ENCODE data around the gene SPRED2. TPM values are rescaled to one million over a fixed set of nuclear protein-coding genes. Genes with fewer than 3 reads are reported as not detected.

The SPRED2 gene
- polyA plus RNA-seq, 4 donors, result 35.8 to 57.5 (median 40.7) TPM

GRCh38 chr2:65292461-65293011 is 139.9 kb downstream of the SPRED2 start:
- DNase-seq (ENCODE audit: low read depth in 4 of 4, low spot score in 3 of 4), result no peak

- DNase-seq (ENCODE audit: low read depth in 4 of 4, low spot score in 3 of 4), result no peak
Measured at GRCh38 chr2:65292106-65292400, 140.3 kb downstream of the SPRED2 start.

- DNase-seq (ENCODE audit: low read depth in 4 of 4, low spot score in 3 of 4), result no peak
Measured at GRCh38 chr2:65291216-65292105, 140.9 kb downstream of the SPRED2 start.

GRCh38 chr2:65287364-65287763 is 145.0 kb downstream of the SPRED2 start:
- no peak for DNase-seq (ENCODE audit: low read depth in 4 of 4, low spot score in 3 of 4)

DNA sequence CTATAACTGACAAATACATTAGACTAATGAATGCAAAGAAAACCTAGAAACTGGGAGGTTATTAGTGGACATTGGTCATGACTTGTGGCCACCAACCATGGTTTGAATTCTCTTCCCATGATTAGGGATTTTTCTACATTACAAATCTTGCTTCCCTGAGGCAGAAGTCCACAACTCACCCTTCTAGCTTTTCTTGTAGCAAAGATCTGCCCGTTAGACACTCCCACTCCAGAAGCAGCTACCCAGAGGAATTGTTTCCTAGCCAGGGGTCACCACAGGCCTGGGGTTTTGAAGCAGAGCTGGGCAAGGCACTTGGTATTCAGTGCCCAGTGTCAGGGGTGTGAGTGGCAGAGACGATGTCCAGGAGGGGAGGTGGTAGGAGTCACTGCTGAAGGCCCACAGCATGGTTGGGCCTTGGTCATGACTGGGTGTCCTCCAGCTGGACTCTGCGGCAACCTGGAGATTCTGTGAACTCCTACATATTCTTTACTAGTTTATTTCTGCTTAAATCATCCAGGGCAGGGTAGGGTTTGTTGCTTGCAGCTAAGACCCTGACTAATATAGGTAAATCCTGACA is 149.8 kb downstream of the SPRED2 start:
- no peak for DNase-seq (ENCODE audit: low read depth in 4 of 4, low spot score in 3 of 4)

DNA sequence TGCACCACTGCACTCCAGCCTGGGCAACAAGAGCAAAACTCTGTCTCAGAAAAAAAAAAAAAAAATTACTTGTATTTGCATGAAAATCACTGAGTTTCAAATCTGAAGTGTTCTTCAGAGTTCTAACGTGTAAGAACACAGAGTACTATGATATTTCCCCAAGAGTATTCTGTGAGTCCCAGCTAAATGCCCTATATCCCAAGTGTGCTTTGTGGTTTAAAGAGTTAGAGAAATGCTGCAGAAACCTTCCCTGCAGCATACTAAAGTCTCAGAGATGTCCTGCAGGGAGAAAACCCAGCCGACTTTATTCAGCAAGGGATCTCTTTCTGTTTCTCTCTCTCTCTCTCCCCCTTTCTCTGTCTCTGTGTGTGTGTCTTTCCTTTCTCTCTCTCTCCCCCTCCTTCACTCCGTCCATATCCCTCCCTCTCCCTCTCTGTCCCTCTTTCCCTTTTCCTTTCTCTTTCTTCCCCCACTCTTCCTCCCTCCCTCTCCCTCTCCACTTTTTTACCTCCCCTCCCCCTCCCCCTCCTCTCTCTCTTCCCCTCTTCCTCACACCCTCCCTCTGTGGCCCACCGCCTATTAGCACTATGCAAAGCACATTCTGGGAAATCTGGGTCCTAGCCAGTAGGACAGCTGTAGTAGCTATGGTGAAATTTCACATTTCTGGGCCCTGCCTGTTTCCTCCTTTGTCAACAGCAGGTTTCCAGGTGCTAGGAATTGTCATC is 150.6 kb downstream of the SPRED2 start:
- peak in 1 of 4 donors; percentile 40 for DNase-seq (ENCODE audit: low read depth in 4 of 4, low spot score in 3 of 4)

- no peak for DNase-seq (ENCODE audit: low read depth in 4 of 4, low spot score in 3 of 4)
Measured at GRCh38 chr2:65279756-65280155, 152.6 kb downstream of the SPRED2 start.

DNA sequence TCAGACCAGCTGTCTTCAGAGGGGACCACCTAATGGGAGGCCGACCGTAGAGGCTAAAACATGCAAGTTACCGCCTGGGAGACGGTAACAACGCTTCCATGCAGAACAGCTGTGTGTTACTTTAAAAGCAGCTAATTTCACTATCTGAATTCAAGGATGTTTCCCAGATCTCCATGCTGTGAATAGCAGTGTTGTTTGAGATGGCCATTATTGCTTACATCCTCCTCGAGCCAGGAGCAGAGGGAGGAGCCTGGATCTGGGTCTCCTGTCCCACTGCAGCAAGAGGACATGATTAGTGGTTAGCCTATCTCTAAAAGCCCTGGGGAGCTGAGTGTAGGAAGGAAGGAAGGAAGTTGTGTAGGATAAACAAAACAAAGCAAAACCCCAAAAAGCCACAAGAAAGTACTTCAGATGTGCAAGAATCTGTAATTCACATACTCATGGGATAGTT is 153.8 kb downstream of the SPRED2 start:
- no peak for DNase-seq (ENCODE audit: low read depth in 4 of 4, low spot score in 3 of 4)

GRCh38 chr2:65277791-65278483 is 154.5 kb downstream of the SPRED2 start:
- no peak for DNase-seq (ENCODE audit: low read depth in 4 of 4, low spot score in 3 of 4)

- DNase-seq (ENCODE audit: low read depth in 4 of 4, low spot score in 3 of 4), result no peak
Measured at GRCh38 chr2:65277118-65277517, 155.3 kb downstream of the SPRED2 start.

- no peak for DNase-seq (ENCODE audit: low read depth in 4 of 4, low spot score in 3 of 4)
Measured at GRCh38 chr2:65276609-65277008, 155.8 kb downstream of the SPRED2 start.

GRCh38 chr2:65275141-65275915 is 157.1 kb downstream of the SPRED2 start:
- peak in 1 of 4 donors; percentile 44 for DNase-seq (ENCODE audit: low read depth in 4 of 4, low spot score in 3 of 4)

GRCh38 chr2:65273344-65273743 is 159.1 kb downstream of the SPRED2 start:
- no peak for DNase-seq (ENCODE audit: low read depth in 4 of 4, low spot score in 3 of 4)

GRCh38 chr2:65268957-65269356 is 163.4 kb downstream of the SPRED2 start:
- DNase-seq (ENCODE audit: low read depth in 4 of 4, low spot score in 3 of 4), result no peak

GRCh38 chr2:65267008-65267407 is 165.4 kb downstream of the SPRED2 start:
- no peak for DNase-seq (ENCODE audit: low read depth in 4 of 4, low spot score in 3 of 4)

- no peak for DNase-seq (ENCODE audit: low read depth in 4 of 4, low spot score in 3 of 4)
Measured at GRCh38 chr2:65265671-65266045, 166.7 kb downstream of the SPRED2 start.

DNA sequence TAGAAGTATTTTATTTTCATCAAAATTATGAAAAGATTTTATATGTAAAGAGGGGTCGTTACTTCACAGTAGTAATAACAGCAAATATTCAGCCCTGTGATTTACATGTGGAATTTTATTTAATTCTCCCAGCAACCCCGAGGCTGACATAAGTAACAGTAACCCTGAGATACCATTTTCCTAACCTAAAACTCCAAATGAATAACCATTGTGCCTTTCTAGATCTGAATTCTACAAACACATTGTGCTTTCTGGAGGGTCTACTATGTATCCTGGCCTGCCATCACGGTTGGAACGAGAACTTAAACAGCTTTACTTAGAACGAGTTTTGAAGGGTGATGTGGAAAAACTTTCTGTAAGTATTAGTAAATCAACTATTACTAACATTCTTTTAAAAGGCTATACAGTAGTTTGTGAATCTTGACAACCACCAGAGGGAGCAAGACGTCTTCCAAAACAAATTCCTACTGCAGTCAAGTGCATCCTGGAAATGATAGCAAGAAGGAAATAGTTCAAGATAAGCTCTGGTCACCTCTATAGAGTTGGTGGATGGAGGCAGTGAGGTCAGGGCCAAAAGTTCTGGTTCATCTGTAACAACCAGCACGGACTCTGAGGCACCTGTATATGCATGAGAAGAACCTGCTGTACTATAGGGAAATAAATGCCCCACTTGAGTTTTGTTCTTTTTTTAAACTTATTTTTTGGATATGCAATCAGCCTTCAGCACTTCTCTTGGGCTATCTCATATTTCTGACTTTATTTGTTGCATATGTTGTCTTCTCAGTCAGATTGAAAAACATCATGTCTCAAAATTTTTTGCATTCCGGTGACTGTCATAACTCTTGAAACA is 167.4 kb downstream of the SPRED2 start:
- DNase-seq (ENCODE audit: low read depth in 4 of 4, low spot score in 3 of 4), result peak; percentile 59 to 70 (median 64)

DNA sequence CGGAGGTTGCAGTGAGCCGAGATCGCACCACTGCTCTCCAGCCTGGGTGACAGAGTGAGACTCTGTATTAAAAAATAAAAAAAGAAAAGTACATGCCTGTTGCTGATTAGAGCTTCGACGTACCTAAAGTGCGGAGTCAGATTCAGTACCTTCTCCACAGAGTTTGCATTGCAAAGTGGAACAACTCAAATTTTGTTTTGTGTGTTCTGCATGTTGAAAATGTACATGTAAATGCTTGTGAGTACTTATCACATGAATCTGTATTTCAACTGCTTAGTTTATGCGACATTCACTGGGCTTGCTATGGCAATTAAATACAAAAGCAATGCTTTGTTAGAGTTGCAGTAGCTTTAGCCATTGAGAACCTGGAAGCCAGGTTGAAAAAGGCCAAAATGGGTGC is 168.4 kb downstream of the SPRED2 start:
- no peak for DNase-seq (ENCODE audit: low read depth in 4 of 4, low spot score in 3 of 4)

- DNase-seq (ENCODE audit: low read depth in 4 of 4, low spot score in 3 of 4), result no peak
Measured at GRCh38 chr2:65263262-65263661, 169.1 kb downstream of the SPRED2 start.
